Endodermal cell (in vitro differentiated cells): ENCODE data around the gene MSMB. TPM values are rescaled to one million over a fixed set of nuclear protein-coding genes. Genes with fewer than 3 reads are reported as not detected.
A peak's percentile ranks its signal among the peaks of the same experiment; 100 is the strongest.

ENCODE experiments used
- DNase-seq: peaks from one replicate; pipeline ENCODE4 v3.0.0-alpha.2; 2017
- H3K27ac ChIP-seq: 2 replicates; pipeline ENCODE4 v1.5.1; 2013; ENCODE audit warnings: mild to moderate bottlenecking, low read depth, low read length, moderate library complexity
- H3K27me3 ChIP-seq: 2 replicates; pipeline ENCODE4 v1.6.1; 2013; ENCODE audit warnings: mild to moderate bottlenecking, low read length, moderate library complexity; ENCODE audit not compliant: insufficient read depth, control insufficient read depth, poor library complexity, severe bottlenecking
- H3K36me3 ChIP-seq: 2 replicates; pipeline ENCODE4 v1.7.0; 2013; ENCODE audit warnings: mild to moderate bottlenecking, low read length, moderate library complexity; ENCODE audit not compliant: control insufficient read depth, insufficient read depth
- H3K4me1 ChIP-seq: one replicate; pipeline ENCODE4 v1.7.0; 2013; ENCODE audit warnings: low read length; ENCODE audit not compliant: control insufficient read depth, insufficient read depth
- H3K4me3 ChIP-seq: 2 replicates; pipeline ENCODE4 v1.5.1; 2013; ENCODE audit warnings: mild to moderate bottlenecking, low read length, moderate library complexity
- H3K9ac ChIP-seq: 2 replicates; pipeline ENCODE4 v1.6.1; 2013; ENCODE audit warnings: mild to moderate bottlenecking, low read length, moderate library complexity; ENCODE audit not compliant: poor library complexity, severe bottlenecking; ENCODE audit errors: extremely low read depth
- H3K9me3 ChIP-seq: 2 replicates; pipeline ENCODE4 v1.6.1; 2013; ENCODE audit warnings: mild to moderate bottlenecking, low read length, moderate library complexity; ENCODE audit not compliant: control insufficient read depth
- H3K27ac Mint-ChIP-seq: 2 replicates; pipeline ENCODE4 v1.8.0; 2020; ENCODE audit warnings: mixed read lengths
- H3K27me3 Mint-ChIP-seq: 2 replicates; pipeline ENCODE4 v1.8.0; 2021; ENCODE audit warnings: mild to moderate bottlenecking, mixed read lengths; ENCODE audit not compliant: insufficient read depth
- H3K36me3 Mint-ChIP-seq: 2 replicates; pipeline ENCODE4 v1.8.0; 2020; ENCODE audit warnings: low read depth, mixed read lengths
- H3K4me1 Mint-ChIP-seq: 2 replicates; pipeline ENCODE4 v1.8.0; 2020; ENCODE audit warnings: mixed read lengths
- H3K4me3 Mint-ChIP-seq: 2 replicates; pipeline ENCODE4 v1.8.0; 2020; ENCODE audit warnings: mild to moderate bottlenecking, moderate library complexity, mixed read lengths
- H3K9me3 Mint-ChIP-seq: 2 replicates; pipeline ENCODE4 v1.8.0; 2020; ENCODE audit warnings: mild to moderate bottlenecking, mixed read lengths
- CTCF ChIP-seq: fragments of 200-600 bp; sonication (generic); conservative IDR thresholded peaks from 2 replicates; pipeline ENCODE4 v1.5.0; 2021; ENCODE audit warnings: antibody characterized with exemption, mild to moderate bottlenecking
- WGBS, 2 experiments: methylation state at CpG; one replicate each; pipeline versions ENCODE4 v1.1.5 to v1.1.7; 2013; ENCODE audit warnings: missing lambda C conversion rate in 2 of 2, mixed read lengths in 1 of 2; ENCODE audit not compliant: insufficient coverage in 1 of 2, insufficient read length in 1 of 2; 5-methylcytosine and 5-hydroxymethylcytosine counted together
- total RNA-seq, 2 donors: library from RNA; stranded (reverse); fragmentation: NEBNext Ultra II Directional in 1 of 2; extraction: Animal tissue kit (Norgen Biotek cat#: 25700) in 1 of 2; gene quantifications; 2 replicates in 1 of 2; 3 replicates in 1 of 2; pipeline ENCODE4 v1.2.1, GENCODE V29; 2021

Gene MSMB
- total RNA-seq, 2 donors from 2014 or later, result 2.4 to 2.9 TPM

- no peak overlapping the region for H3K27ac ChIP-seq
- Mint-ChIP-seq H3K36me3 (peaks cover 11% of the 10 kb centered on the region), H3K27me3 (no peaks in the 10 kb centered on the region), H3K4me1 (peaks cover 49% of the 10 kb centered on the region), H3K4me3 (no peak overlapping the region), H3K9me3 (no peaks in the 10 kb centered on the region), H3K27ac (peak overlapping the region; percentile 59)
- no peaks in the 10 kb centered on the region for H3K9me3 ChIP-seq
- H3K4me3 ChIP-seq, result no peak overlapping the region
- no peak overlapping the region for H3K9ac ChIP-seq
- peaks cover 13% of the 10 kb centered on the region for H3K36me3 ChIP-seq
- DNase-seq, result no peak
- peaks cover 12% of the 10 kb centered on the region for H3K4me1 ChIP-seq
- 70 to 79% methylated on average over 2 to 6 of the region's 6 CpGs for WGBS, 2 experiments
- TF ChIP-seq CTCF, result no peak
- no peaks in the 10 kb centered on the region for H3K27me3 ChIP-seq
Observed at GRCh38 chr10:46031648-46032532, 14.2 kb downstream of the MSMB start.

- peak within 1 kb of the TSS; percentile 82 for H3K27ac Mint-ChIP-seq
- 1 to 3% methylated on average over 30 to 59 of the region's 59 CpGs for WGBS, 2 experiments
- H3K4me1 ChIP-seq, result peaks cover 20% of the 10 kb centered on the region
Observed at GRCh38 chr10:46030091-46030937, 15.8 kb downstream of the MSMB start, which contains the start of gene NCOA4. NCOA4 (minus strand) TSS chr10:46030623; CDS start chr10:46016680, 13,943 bp downstream.

More at GRCh38 chr10:46030091-46030937, 15.8 kb downstream of the MSMB start, which contains the start of gene NCOA4:
- Histone ChIP-seq H3K27ac (peak within 1 kb of the TSS; percentile 54), H3K27me3 (no peaks in the 10 kb centered on the region), H3K9ac (peak within 1 kb of the TSS; percentile 76), H3K9me3 (no peaks in the 10 kb centered on the region), H3K4me3 (peak within 1 kb of the TSS; percentile 98), H3K36me3 (peaks cover 28% of the 10 kb centered on the region)
- peak; percentile 85 for TF ChIP-seq CTCF
- peaks cover 42% of the 10 kb centered on the region for H3K4me1 Mint-ChIP-seq
- DNase-seq, result peak; percentile 98
- H3K9me3 Mint-ChIP-seq, result no peaks in the 10 kb centered on the region
- peaks cover 15% of the 10 kb centered on the region for H3K36me3 Mint-ChIP-seq
- no peaks in the 10 kb centered on the region for H3K27me3 Mint-ChIP-seq
- peak within 1 kb of the TSS; percentile 91 for H3K4me3 Mint-ChIP-seq
